HepG2 (cell line): ENCODE results near the gene GNMT. TPM values are rescaled to one million over a fixed set of nuclear protein-coding genes. Genes with fewer than 3 reads are reported as not detected.

Experiments used
- BORCS8-MEF2B ChIP-seq: sonication (generic); formaldehyde crosslinking; IDR thresholded peaks from 2 replicates; pipeline ENCODE4 v1.8.0; 2022; ENCODE audit warnings: mild to moderate bottlenecking, missing genetic modification reagents
- FOXC1 ChIP-seq: sonication (generic); formaldehyde crosslinking; IDR thresholded peaks from 2 replicates; pipeline ENCODE4 v1.8.0; 2022; ENCODE audit warnings: mild to moderate bottlenecking, missing genetic modification reagents, borderline replicate concordance
- HDAC1 ChIP-seq: sonication (generic); formaldehyde crosslinking; IDR thresholded peaks from 2 replicates; pipeline ENCODE4 v1.5.1; 2020; ENCODE audit warnings: mild to moderate bottlenecking, missing genetic modification reagents
- POGZ ChIP-seq: sonication (generic); formaldehyde crosslinking; IDR thresholded peaks from 2 replicates; pipeline ENCODE4 v1.4.0; 2020; ENCODE audit warnings: mild to moderate bottlenecking, missing genetic modification reagents
- SMAD1 ChIP-seq: sonication (generic); formaldehyde crosslinking; IDR thresholded peaks from 2 replicates; pipeline ENCODE4 v1.4.0; 2020; ENCODE audit warnings: missing genetic modification reagents, low read depth, mild to moderate bottlenecking, borderline replicate concordance
- SP4 ChIP-seq: sonication (generic); formaldehyde crosslinking; IDR thresholded peaks from 2 replicates; pipeline ENCODE4 v1.8.1; 2023; ENCODE audit warnings: mild to moderate bottlenecking, missing genetic modification reagents
- TAF1 ChIP-seq: sonication (generic); formaldehyde crosslinking; IDR thresholded peaks from 2 replicates; pipeline ENCODE4 v1.4.0; 2020; ENCODE audit warnings: missing genetic modification reagents
- THAP11 ChIP-seq: IDR thresholded peaks from 2 replicates; pipeline ENCODE4 v1.6.1; 2016; ENCODE audit warnings: missing biosample characterization, missing genetic modification reagents
- ZBTB7A ChIP-seq: sonication (generic); formaldehyde crosslinking; IDR thresholded peaks from 2 replicates; pipeline ENCODE4 v1.8.0; 2022; ENCODE audit warnings: mild to moderate bottlenecking, missing genetic modification reagents
- ZFP1 ChIP-seq: IDR thresholded peaks from 2 replicates; pipeline ENCODE4 v1.6.1; 2016
- ZFP36L1 ChIP-seq: sonication (generic); formaldehyde crosslinking; IDR thresholded peaks from 2 replicates; pipeline ENCODE4 v1.8.0; 2022; ENCODE audit warnings: mild to moderate bottlenecking, missing genetic modification reagents, moderate library complexity
- ZNF292 ChIP-seq: sonication (generic); formaldehyde crosslinking; IDR thresholded peaks from 2 replicates; pipeline ENCODE4 v1.8.1; 2022; ENCODE audit warnings: mild to moderate bottlenecking, low read depth, missing genetic modification reagents, borderline replicate concordance
- ZNF605 ChIP-seq: sonication (generic); formaldehyde crosslinking; IDR thresholded peaks from 2 replicates; pipeline ENCODE4 v1.8.0; 2022; ENCODE audit warnings: mild to moderate bottlenecking, missing genetic modification reagents
- polyA plus RNA-seq, 8 experiments: library from polyadenylated mRNA; depleted of rRNA in 3 of 8; stranded (reverse) in 7 of 8; unstranded in 1 of 8; fragments of >200 nt; fragmentation: Illumina TruSeq in 4 of 8; extraction: Trizol in 4 of 8; gene quantifications; 2 replicates each; pipeline versions ENCODE4 v1.2.1 to v1.2.3, GENCODE V29; 2011 to 2016; ENCODE audit warnings: low read depth in 4 of 8, missing spikeins in 1 of 8, mixed read lengths in 1 of 8; ENCODE audit not compliant: insufficient read depth in 1 of 8
- total RNA-seq, 5 experiments: library from RNA; depleted of rRNA; stranded (reverse); fragments of >200 nt; fragmentation: Illumina TruSeq; extraction: Trizol; gene quantifications; 2 replicates each; pipeline ENCODE4 v1.2.3, GENCODE V29; 2016; ENCODE audit warnings: low read depth in 1 of 5
- TF ChIP-seq, protein P1 (sequence below): sonication (generic); formaldehyde crosslinking; IDR thresholded peaks from 2 replicates; pipeline ENCODE4 v1.5.1; 2020; ENCODE audit warnings: mild to moderate bottlenecking, moderate library complexity, missing genetic modification reagents
- TF ChIP-seq, protein P2 (sequence below): sonication (generic); formaldehyde crosslinking; IDR thresholded peaks from 2 replicates; pipeline ENCODE4 v1.5.1; 2020; ENCODE audit warnings: mild to moderate bottlenecking, missing genetic modification reagents, moderate library complexity
- TF ChIP-seq, protein P3 (sequence below): sonication (generic); formaldehyde crosslinking; IDR thresholded peaks from 2 replicates; pipeline ENCODE4 v1.5.1; 2020; ENCODE audit warnings: mild to moderate bottlenecking, missing genetic modification reagents
- TF ChIP-seq, protein P4 (sequence below): sonication (generic); formaldehyde crosslinking; IDR thresholded peaks from 2 replicates; pipeline ENCODE4 v1.4.0; 2020; ENCODE audit warnings: mild to moderate bottlenecking, missing genetic modification reagents
- TF ChIP-seq, protein P5 (sequence below): IDR thresholded peaks from 2 replicates; pipeline ENCODE4 v1.6.1; 2016; ENCODE audit warnings: mild to moderate bottlenecking, missing biosample characterization, missing genetic modification reagents

GNMT gene
- total and polyA plus RNA-seq, 2 of the 13 experiments (the other 11 are each of a cell fraction or from before 2014, with no cell fraction given), result 2.8 to 7.0 TPM

DNA sequence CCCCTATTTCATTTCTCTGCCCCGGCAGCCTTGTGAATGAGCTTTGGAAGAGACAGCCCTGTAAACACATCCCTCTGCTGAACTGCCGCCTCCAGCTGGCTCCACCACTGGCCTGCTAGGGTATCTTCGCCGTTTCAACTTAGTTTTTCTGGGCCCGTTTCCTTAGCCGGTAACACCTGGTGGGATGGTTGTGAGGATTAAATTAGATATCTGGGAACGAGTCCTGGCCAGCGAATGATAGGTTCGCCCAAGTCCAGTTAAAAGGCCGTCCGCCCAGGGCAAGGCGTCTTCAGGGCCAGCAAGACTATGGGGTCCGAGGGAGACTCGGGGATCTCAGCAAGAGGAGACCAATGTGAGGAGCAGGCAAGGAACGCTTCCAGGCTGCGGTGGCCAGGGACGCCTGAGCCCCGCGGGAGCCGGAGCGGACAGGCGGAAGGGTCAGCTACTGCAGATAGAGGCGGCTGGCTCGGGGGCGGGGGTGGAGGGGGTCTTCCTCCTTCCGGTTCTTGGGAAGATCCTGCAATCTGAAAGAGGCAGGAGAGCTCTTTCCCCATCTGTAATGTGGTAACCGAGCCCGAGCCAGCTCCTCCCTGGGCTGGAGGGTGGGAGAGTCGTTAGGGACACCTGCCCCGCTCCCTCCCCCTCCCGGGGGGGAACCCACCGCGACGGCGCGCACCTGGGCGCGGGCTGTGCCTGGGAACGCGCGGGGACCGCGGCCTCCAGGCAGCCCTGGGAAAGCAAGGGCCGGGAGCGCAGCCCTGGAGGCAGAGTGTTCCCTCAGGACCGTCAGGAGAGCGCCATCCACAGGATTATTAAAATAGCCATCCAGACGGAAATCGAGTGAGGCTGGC lies 49.2 kb upstream of the GNMT start (continued):
- peak; percentile 30; the same call in 1 of the 2 replicates for TF ChIP-seq SP4 (CRISPR knock-in tag)
- peak; percentile 58 for TF ChIP-seq FOXC1 (CRISPR knock-in tag)
- TF ChIP-seq HDAC1 (CRISPR knock-in tag), result peak; percentile 31; the same call in 1 of the 2 replicates
- 0 out of 2 replicates have a peak, but pooled peaks have one; percentile 23 for TF ChIP-seq ZFP36L1 (CRISPR knock-in tag)
- TF ChIP-seq BORCS8-MEF2B (CRISPR knock-in tag), result peak; percentile 42; the same call in 1 of the 2 replicates
- TF ChIP-seq TAF1, result 0 out of 2 replicates have a peak, but pooled peaks have one; percentile 33
- TF ChIP-seq POGZ (CRISPR knock-in tag), result 0 out of 2 replicates have a peak, but pooled peaks have one; percentile 11
- TF ChIP-seq, protein P1, sequence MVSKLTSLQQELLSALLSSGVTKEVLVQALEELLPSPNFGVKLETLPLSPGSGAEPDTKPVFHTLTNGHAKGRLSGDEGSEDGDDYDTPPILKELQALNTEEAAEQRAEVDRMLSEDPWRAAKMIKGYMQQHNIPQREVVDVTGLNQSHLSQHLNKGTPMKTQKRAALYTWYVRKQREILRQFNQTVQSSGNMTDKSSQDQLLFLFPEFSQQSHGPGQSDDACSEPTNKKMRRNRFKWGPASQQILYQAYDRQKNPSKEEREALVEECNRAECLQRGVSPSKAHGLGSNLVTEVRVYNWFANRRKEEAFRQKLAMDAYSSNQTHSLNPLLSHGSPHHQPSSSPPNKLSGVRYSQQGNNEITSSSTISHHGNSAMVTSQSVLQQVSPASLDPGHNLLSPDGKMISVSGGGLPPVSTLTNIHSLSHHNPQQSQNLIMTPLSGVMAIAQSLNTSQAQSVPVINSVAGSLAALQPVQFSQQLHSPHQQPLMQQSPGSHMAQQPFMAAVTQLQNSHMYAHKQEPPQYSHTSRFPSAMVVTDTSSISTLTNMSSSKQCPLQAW (CRISPR knock-in tag), result peak; percentile 34; the same call in 1 of the 2 replicates
- no peak for TF ChIP-seq ZFP1 (CRISPR knock-in tag)
- TF ChIP-seq THAP11 (CRISPR knock-in tag), result 0 out of 2 replicates have a peak, but pooled peaks have one; percentile 8
- peak; percentile 71; the same call in 1 of the 2 replicates for TF ChIP-seq ZNF605
- TF ChIP-seq, protein P2, sequence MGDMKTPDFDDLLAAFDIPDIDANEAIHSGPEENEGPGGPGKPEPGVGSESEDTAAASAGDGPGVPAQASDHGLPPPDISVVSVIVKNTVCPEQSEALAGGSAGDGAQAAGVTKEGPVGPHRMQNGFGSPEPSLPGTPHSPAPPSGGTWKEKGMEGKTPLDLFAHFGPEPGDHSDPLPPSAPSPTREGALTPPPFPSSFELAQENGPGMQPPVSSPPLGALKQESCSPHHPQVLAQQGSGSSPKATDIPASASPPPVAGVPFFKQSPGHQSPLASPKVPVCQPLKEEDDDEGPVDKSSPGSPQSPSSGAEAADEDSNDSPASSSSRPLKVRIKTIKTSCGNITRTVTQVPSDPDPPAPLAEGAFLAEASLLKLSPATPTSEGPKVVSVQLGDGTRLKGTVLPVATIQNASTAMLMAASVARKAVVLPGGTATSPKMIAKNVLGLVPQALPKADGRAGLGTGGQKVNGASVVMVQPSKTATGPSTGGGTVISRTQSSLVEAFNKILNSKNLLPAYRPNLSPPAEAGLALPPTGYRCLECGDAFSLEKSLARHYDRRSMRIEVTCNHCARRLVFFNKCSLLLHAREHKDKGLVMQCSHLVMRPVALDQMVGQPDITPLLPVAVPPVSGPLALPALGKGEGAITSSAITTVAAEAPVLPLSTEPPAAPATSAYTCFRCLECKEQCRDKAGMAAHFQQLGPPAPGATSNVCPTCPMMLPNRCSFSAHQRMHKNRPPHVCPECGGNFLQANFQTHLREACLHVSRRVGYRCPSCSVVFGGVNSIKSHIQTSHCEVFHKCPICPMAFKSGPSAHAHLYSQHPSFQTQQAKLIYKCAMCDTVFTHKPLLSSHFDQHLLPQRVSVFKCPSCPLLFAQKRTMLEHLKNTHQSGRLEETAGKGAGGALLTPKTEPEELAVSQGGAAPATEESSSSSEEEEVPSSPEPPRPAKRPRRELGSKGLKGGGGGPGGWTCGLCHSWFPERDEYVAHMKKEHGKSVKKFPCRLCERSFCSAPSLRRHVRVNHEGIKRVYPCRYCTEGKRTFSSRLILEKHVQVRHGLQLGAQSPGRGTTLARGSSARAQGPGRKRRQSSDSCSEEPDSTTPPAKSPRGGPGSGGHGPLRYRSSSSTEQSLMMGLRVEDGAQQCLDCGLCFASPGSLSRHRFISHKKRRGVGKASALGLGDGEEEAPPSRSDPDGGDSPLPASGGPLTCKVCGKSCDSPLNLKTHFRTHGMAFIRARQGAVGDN (CRISPR knock-in tag), result peak; percentile 68
- TF ChIP-seq SMAD1 (CRISPR knock-in tag), result peak; percentile 71; the same call in 1 of the 2 replicates
- TF ChIP-seq ZNF292 (CRISPR knock-in tag), result peak; percentile 43; the same call in 1 of the 2 replicates
- TF ChIP-seq, protein P3, sequence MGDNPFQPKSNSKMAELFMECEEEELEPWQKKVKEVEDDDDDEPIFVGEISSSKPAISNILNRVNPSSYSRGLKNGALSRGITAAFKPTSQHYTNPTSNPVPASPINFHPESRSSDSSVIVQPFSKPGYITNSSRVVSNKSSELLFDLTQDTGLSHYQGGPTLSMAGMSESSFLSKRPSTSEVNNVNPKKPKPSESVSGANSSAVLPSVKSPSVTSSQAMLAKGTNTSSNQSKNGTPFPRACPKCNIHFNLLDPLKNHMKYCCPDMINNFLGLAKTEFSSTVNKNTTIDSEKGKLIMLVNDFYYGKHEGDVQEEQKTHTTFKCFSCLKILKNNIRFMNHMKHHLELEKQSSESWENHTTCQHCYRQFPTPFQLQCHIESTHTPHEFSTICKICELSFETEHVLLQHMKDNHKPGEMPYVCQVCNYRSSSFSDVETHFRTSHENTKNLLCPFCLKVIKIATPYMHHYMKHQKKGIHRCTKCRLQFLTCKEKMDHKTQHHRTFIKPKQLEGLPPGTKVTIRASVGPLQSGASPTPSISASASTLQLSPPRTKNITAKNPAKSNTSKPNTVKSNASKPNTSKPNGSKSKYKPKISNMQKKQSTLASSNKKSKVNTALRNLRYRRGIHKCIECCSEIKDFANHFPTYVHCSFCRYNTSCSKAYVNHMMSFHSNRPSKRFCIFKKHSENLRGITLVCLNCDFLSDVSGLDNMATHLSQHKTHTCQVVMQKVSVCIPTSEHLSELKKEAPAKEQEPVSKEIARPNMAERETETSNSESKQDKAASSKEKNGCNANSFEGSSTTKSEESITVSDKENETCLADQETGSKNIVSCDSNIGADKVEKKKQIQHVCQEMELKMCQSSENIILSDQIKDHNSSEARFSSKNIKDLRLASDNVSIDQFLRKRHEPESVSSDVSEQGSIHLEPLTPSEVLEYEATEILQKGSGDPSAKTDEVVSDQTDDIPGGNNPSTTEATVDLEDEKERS, result 0 out of 2 replicates have a peak, but pooled peaks have one; percentile 60
- TF ChIP-seq, protein P4, sequence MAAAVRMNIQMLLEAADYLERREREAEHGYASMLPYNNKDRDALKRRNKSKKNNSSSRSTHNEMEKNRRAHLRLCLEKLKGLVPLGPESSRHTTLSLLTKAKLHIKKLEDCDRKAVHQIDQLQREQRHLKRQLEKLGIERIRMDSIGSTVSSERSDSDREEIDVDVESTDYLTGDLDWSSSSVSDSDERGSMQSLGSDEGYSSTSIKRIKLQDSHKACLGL (CRISPR knock-in tag), result no peak
- TF ChIP-seq ZBTB7A (CRISPR knock-in tag), result peak; percentile 34; the same call in 1 of the 2 replicates
- TF ChIP-seq, protein P5, sequence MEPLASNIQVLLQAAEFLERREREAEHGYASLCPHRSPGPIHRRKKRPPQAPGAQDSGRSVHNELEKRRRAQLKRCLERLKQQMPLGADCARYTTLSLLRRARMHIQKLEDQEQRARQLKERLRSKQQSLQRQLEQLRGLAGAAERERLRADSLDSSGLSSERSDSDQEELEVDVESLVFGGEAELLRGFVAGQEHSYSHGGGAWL, result 0 out of 2 replicates have a peak, but pooled peaks have one; percentile 41
